Testis (tissue), 3 donors: Measurements from ENCODE around the gene KCND3. TPM values are rescaled to one million over a fixed set of nuclear protein-coding genes. Genes with fewer than 3 reads are reported as not detected.

Experiments used
- DNase-seq: peaks from one replicate; pipeline ENCODE4 v3.0.0-alpha.2; 2019
- H3K27ac ChIP-seq, 2 donors: fragments of 200-600 bp; sonication (generic); one replicate each; pipeline ENCODE4 v1.5.1; 2019
- H3K27me3 ChIP-seq: fragments of 200-600 bp; sonication (generic); one replicate; pipeline ENCODE4 v1.5.1; 2019
- H3K36me3 ChIP-seq: fragments of 200-600 bp; sonication (generic); one replicate; pipeline ENCODE4 v1.5.1; 2017; ENCODE audit warnings: low read depth; ENCODE audit errors: missing control alignments
- H3K4me1 ChIP-seq: fragments of 200-600 bp; sonication (generic); one replicate; pipeline ENCODE4 v1.5.1; 2019
- H3K4me3 ChIP-seq, 2 donors: fragments of 200-600 bp; sonication (generic); one replicate each; pipeline ENCODE4 v1.5.1; 2017 to 2019
- H3K9me3 ChIP-seq: fragments of 200-600 bp; sonication (generic); one replicate; pipeline ENCODE4 v1.5.1; 2017
- CTCF ChIP-seq, 3 experiments: fragments of 450-650 bp in 2 of 3; fragments of 200-600 bp in 1 of 3; sonication (generic) in 1 of 3; IDR thresholded peaks; one replicate each; pipeline ENCODE4 v1.5.1; 2016 to 2019; ENCODE audit warnings: antibody characterized with exemption in 3 of 3, mild to moderate bottlenecking in 2 of 3, moderate library complexity in 1 of 3
- POLR2A ChIP-seq: fragments of 450-650 bp; IDR thresholded peaks from one replicate; pipeline ENCODE4 v1.6.1; 2017; ENCODE audit warnings: antibody characterized with exemption, mild to moderate bottlenecking, moderate library complexity
- WGBS, 2 donors: methylation state at CpG; one replicate each; pipeline ENCODE4 v1.1.5; 2018; 5-methylcytosine and 5-hydroxymethylcytosine counted together
- intact Hi-C: fragments of 100-400 bp; cut with DNase I; formaldehyde crosslinking; loops from one replicate; pipeline ENCODE4 v1.15.1; 2023; ENCODE audit warnings: low total_unique reads
- polyA plus RNA-seq: library from polyadenylated mRNA; stranded (reverse); fragments of 350-450 nt; fragmentation: Illumina TruSeq; extraction: RNeasy Lipid Tissue Mini Kit (QIAGEN cat#74804); gene quantifications from one replicate; pipeline ENCODE4 v1.2.3, GENCODE V29; 2014; ENCODE audit warnings: low read depth, low replicate concordance; ENCODE audit not compliant: insufficient read depth
- small RNA-seq, 2 donors: library from RNA; depleted of rRNA; stranded (forward); fragments of <200 nt; gene quantifications; one replicate each; pipeline ENCODE3, GENCODE V24; 2016
- total RNA-seq, 2 donors: library from RNA; depleted of rRNA; stranded (reverse); fragments of >200 nt; gene quantifications; one replicate each; pipeline ENCODE4 v1.2.3, GENCODE V29; 2016

KCND3 gene
- total and polyA plus RNA-seq, 3 donors from 2014 or later, result 5.5 to 6.6 (median 6.0) TPM

DNA sequence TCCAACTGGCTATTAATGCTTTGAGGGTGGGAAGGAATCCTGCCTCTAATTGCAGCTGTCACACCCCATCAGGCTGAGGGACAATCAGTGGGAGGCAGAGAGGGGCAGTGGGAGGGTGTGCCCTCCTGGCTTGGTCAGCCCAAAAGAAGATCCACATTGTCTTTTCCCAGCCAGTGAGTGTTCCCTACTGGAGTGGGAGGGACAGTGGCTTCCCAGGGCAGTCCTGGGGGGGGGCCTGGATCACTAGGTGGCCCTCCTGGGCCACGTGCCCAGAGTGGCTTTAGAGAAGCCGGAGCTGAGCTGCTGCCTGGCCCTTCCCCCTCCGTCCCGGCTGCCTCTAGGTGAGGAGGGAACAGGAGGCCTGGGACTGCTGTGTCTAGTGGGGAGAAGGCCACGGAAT is 264.3 kb downstream of the KCND3 start:
- peak; percentile 83 for DNase-seq
- peaks cover 28% of the 10 kb centered on the region for H3K4me1 ChIP-seq
- no peak overlapping the region for H3K27ac ChIP-seq
- WGBS, 2 donors, result 43 to 54% methylated on average over 4 to 5 of the region's 5 CpGs
- no peaks in the 10 kb centered on the region for H3K27me3 ChIP-seq
- no peaks in the 10 kb centered on the region for H3K9me3 ChIP-seq
- H3K4me3 ChIP-seq, result no peak overlapping the region
- intact Hi-C loops, result no loop called here
- TF ChIP-seq CTCF (IDR thresholded peaks at IDR 0.05) (no peak), POLR2A (no peak)
- H3K36me3 ChIP-seq, result no peaks in the 10 kb centered on the region

DNA sequence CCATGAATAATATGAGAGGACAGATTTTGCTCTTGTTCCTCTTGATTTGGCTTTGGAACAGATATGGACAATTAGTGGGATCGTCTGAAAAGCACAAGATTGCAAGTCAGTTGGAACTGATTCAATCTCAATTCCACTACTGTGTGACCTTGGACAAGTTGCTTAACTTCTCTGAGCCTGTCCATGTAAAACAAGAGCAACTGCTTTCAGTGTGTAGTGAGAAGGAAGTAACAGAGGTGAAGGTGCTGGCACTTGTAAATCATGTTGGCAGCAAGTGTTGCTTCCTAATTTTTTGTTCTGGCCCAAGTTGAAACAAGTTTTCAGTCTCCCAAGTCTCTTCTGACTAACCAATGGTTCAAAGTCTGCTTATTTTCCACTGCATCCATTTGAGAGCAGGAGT is 265.6 kb downstream of the KCND3 start:
- WGBS, 2 donors, result 21 to 38% methylated on average over 1 of the region's 1 CpG
- DNase-seq, result no peak
- Histone ChIP-seq H3K27me3 (no peaks in the 10 kb centered on the region), H3K4me3 (no peak overlapping the region), H3K27ac (no peak overlapping the region), H3K36me3 (no peaks in the 10 kb centered on the region), H3K9me3 (no peaks in the 10 kb centered on the region), H3K4me1 (peaks cover 21% of the 10 kb centered on the region)
- intact Hi-C loops, result no loop called here
- TF ChIP-seq CTCF (IDR thresholded peaks at IDR 0.05) (no peak), POLR2A (no peak)

DNA sequence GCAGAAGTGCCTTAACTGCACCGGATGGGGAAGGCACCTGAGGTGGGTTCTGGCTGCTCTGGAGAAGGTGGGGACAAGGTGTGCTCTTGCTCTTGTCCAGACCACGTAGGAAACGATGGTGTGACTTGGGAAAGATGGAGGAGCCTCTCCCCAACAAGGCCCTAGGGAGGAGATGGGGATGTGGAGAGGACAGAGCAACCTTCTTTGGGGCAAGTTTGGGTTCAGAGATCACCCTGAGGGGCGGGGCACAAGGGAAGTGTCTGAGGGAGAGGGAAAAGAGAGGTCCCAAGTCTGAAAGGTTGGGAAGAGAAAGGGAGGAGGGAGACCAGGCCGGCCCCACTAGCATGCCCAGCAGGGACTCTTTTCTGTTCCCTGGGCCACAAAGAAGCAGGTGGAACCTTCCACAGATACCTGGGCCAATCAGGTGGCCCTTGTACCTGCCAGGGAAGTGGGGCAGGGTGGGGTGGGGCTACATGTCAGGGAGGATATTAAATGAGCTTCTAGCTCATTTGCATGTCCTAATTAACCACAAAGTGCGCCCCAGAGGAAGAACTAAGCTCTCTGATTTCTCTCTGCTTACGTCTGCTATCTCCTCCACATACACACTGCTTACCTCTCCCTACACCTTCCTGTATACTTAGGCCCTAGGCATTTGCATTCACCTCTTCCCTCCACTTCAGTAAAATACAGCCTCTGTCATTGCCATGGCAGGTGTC is 266.2 kb downstream of the KCND3 start:
- Histone ChIP-seq H3K27me3 (no peaks in the 10 kb centered on the region), H3K4me1 (peaks cover 21% of the 10 kb centered on the region), H3K4me3 (no peak overlapping the region), H3K9me3 (no peaks in the 10 kb centered on the region), H3K36me3 (no peaks in the 10 kb centered on the region), H3K27ac (no peak overlapping the region)
- no peak for DNase-seq
- intact Hi-C loops, result no loop called here
- WGBS, 2 donors, result 84 to 88% methylated on average over 7 of the region's 7 CpGs
- TF ChIP-seq CTCF (IDR thresholded peaks at IDR 0.05), result no peak
- TF ChIP-seq POLR2A, result no peak

GRCh38 chr1:111720977-111721786 is 268.3 kb downstream of the KCND3 start:
- H3K4me1 ChIP-seq, result peaks cover 21% of the 10 kb centered on the region
- no peak overlapping the region for H3K27ac ChIP-seq
- intact Hi-C loops, result no loop called here
- DNase-seq, result no peak
- TF ChIP-seq CTCF (IDR thresholded peaks at IDR 0.05) (no peak), POLR2A (no peak)
- H3K4me3 ChIP-seq, result no peak overlapping the region
- H3K9me3 ChIP-seq, result no peaks in the 10 kb centered on the region
- H3K27me3 ChIP-seq, result no peaks in the 10 kb centered on the region
- H3K36me3 ChIP-seq, result no peaks in the 10 kb centered on the region
- WGBS, 2 donors, result 47 to 49% methylated on average over 10 of the region's 10 CpGs

Small RNA genes within 50 kb of the gene (small RNA-seq; reads per million reads assigned to genes)
- 2.3 to 4.7 reads per million in 2 donors for gene INKA2

Other genes starting within 250 kb of the KCND3 start
- gene DDX20, start 233.8 kb downstream of the KCND3 start, total RNA-seq, result 100 to 1,000 TPM in 1 of 2 donors, 10 to 100 TPM in 1; 86.3 to 168 TPM
- 148 TPM for gene DDX20, start 233.8 kb downstream of the KCND3 start, polyA plus RNA-seq